HepG2 (cell line): ENCODE results near the gene RETREG2. TPM values are rescaled to one million over a fixed set of nuclear protein-coding genes. Genes with fewer than 3 reads are reported as not detected.
A peak's percentile ranks its signal among the peaks of the same experiment; 100 is the strongest.

Source experiments
- ARNT ChIP-seq: fragments of 450-650 bp; IDR thresholded peaks from 2 replicates; pipeline ENCODE4 v1.6.1; 2017
- ATF6 ChIP-seq: sonication (generic); formaldehyde crosslinking; conservative IDR thresholded peaks from 2 replicates; pipeline ENCODE4 v1.4.0; 2020; ENCODE audit warnings: missing genetic modification reagents
- CCAR2 ChIP-seq: fragments of 200-400 bp; formaldehyde crosslinking; optimal IDR thresholded peaks from 2 replicates; pipeline ENCODE3; 2018; ENCODE audit warnings: low read depth, mild to moderate bottlenecking, low read length, moderate library complexity
- CERS6 ChIP-seq: sonication (generic); formaldehyde crosslinking; IDR thresholded peaks from 2 replicates; pipeline ENCODE4 v1.5.0; 2020; ENCODE audit warnings: missing genetic modification reagents
- ETS1 ChIP-seq: sonication (generic); formaldehyde crosslinking; IDR thresholded peaks from 2 replicates; pipeline ENCODE4 v1.4.0; 2020; ENCODE audit warnings: missing genetic modification reagents
- FLYWCH1 ChIP-seq: sonication (generic); formaldehyde crosslinking; IDR thresholded peaks from 2 replicates; pipeline ENCODE4 v1.8.1; 2023; ENCODE audit warnings: mild to moderate bottlenecking, missing genetic modification reagents
- KLF9 ChIP-seq: IDR thresholded peaks from 2 replicates; pipeline ENCODE4 v1.6.1; 2016; ENCODE audit warnings: low read depth
- MEF2D ChIP-seq: sonication (generic); formaldehyde crosslinking; IDR thresholded peaks from 2 replicates; pipeline ENCODE4 v1.5.1; 2020; ENCODE audit warnings: mild to moderate bottlenecking, missing genetic modification reagents
- MTF2 ChIP-seq: sonication (generic); formaldehyde crosslinking; IDR thresholded peaks from 2 replicates; pipeline ENCODE4 v1.5.0; 2020; ENCODE audit warnings: missing genetic modification reagents, borderline replicate concordance
- MYNN ChIP-seq: sonication (generic); formaldehyde crosslinking; IDR thresholded peaks from 2 replicates; pipeline ENCODE4 v1.4.0; 2020; ENCODE audit warnings: mild to moderate bottlenecking, low read depth, missing genetic modification reagents
- PRMT3 ChIP-seq: sonication (generic); formaldehyde crosslinking; IDR thresholded peaks from 2 replicates; pipeline ENCODE4 v1.8.1; 2022; ENCODE audit warnings: low read depth, mild to moderate bottlenecking, moderate library complexity, missing genetic modification reagents, borderline replicate concordance
- RFXAP ChIP-seq: sonication (generic); formaldehyde crosslinking; IDR thresholded peaks from 2 replicates; pipeline ENCODE4 v1.4.0; 2020; ENCODE audit warnings: missing genetic modification reagents, borderline replicate concordance
- TBL1XR1 ChIP-seq: fragments of 150-350 bp; IDR thresholded peaks from 2 replicates; pipeline ENCODE4 v1.6.1; 2014; ENCODE audit warnings: borderline replicate concordance, low read length; ENCODE audit not compliant: partially characterized antibody
- ZKSCAN5 ChIP-seq: sonication (generic); formaldehyde crosslinking; IDR thresholded peaks from 2 replicates; pipeline ENCODE4 v1.5.1; 2020; ENCODE audit warnings: mild to moderate bottlenecking, missing genetic modification reagents
- ZNF205 ChIP-seq: IDR thresholded peaks from 2 replicates; pipeline ENCODE4 v1.6.1; 2018; ENCODE audit warnings: missing biosample characterization, missing genetic modification reagents
- ZNF331 ChIP-seq: sonication (generic); formaldehyde crosslinking; IDR thresholded peaks from 2 replicates; pipeline ENCODE4 v1.4.0; 2020; ENCODE audit warnings: missing genetic modification reagents
- ZNF354B ChIP-seq: sonication (generic); formaldehyde crosslinking; IDR thresholded peaks from 2 replicates; pipeline ENCODE4 v1.8.0; 2022; ENCODE audit warnings: mild to moderate bottlenecking, missing genetic modification reagents
- ZNF484 ChIP-seq: sonication (generic); formaldehyde crosslinking; IDR thresholded peaks from 2 replicates; pipeline ENCODE4 v1.5.1; 2020; ENCODE audit warnings: mild to moderate bottlenecking, low read depth, missing genetic modification reagents, borderline replicate concordance
- ZNF552 ChIP-seq: sonication (generic); formaldehyde crosslinking; IDR thresholded peaks from 2 replicates; pipeline ENCODE4 v1.9.0; 2022; ENCODE audit warnings: missing genetic modification reagents, mild to moderate bottlenecking, borderline replicate concordance
- ZNF597 ChIP-seq: sonication (generic); formaldehyde crosslinking; IDR thresholded peaks from 2 replicates; pipeline ENCODE4 v1.5.0; 2020; ENCODE audit warnings: missing genetic modification reagents
- polyA plus RNA-seq, 8 experiments: library from polyadenylated mRNA; depleted of rRNA in 3 of 8; stranded (reverse) in 7 of 8; unstranded in 1 of 8; fragments of >200 nt; fragmentation: Illumina TruSeq in 4 of 8; extraction: Trizol in 4 of 8; gene quantifications; 2 replicates each; pipeline versions ENCODE4 v1.2.1 to v1.2.3, GENCODE V29; 2011 to 2016; ENCODE audit warnings: low read depth in 4 of 8, missing spikeins in 1 of 8, mixed read lengths in 1 of 8; ENCODE audit not compliant: insufficient read depth in 1 of 8
- total RNA-seq, 5 experiments: library from RNA; depleted of rRNA; stranded (reverse); fragments of >200 nt; fragmentation: Illumina TruSeq; extraction: Trizol; gene quantifications; 2 replicates each; pipeline ENCODE4 v1.2.3, GENCODE V29; 2016; ENCODE audit warnings: low read depth in 1 of 5
- TF ChIP-seq, protein P1 (sequence below): sonication (generic); formaldehyde crosslinking; IDR thresholded peaks from 2 replicates; pipeline ENCODE4 v1.8.1; 2023; ENCODE audit warnings: mild to moderate bottlenecking, missing genetic modification reagents
- TF ChIP-seq, protein P2 (sequence below): sonication (generic); formaldehyde crosslinking; IDR thresholded peaks from 2 replicates; pipeline ENCODE4 v1.5.0; 2020; ENCODE audit warnings: missing genetic modification reagents, mild to moderate bottlenecking, borderline replicate concordance

The RETREG2 gene
- total and polyA plus RNA-seq, 2 of the 13 experiments (the other 11 are each of a cell fraction or from before 2014, with no cell fraction given) = 86.0 to 134 TPM

DNA sequence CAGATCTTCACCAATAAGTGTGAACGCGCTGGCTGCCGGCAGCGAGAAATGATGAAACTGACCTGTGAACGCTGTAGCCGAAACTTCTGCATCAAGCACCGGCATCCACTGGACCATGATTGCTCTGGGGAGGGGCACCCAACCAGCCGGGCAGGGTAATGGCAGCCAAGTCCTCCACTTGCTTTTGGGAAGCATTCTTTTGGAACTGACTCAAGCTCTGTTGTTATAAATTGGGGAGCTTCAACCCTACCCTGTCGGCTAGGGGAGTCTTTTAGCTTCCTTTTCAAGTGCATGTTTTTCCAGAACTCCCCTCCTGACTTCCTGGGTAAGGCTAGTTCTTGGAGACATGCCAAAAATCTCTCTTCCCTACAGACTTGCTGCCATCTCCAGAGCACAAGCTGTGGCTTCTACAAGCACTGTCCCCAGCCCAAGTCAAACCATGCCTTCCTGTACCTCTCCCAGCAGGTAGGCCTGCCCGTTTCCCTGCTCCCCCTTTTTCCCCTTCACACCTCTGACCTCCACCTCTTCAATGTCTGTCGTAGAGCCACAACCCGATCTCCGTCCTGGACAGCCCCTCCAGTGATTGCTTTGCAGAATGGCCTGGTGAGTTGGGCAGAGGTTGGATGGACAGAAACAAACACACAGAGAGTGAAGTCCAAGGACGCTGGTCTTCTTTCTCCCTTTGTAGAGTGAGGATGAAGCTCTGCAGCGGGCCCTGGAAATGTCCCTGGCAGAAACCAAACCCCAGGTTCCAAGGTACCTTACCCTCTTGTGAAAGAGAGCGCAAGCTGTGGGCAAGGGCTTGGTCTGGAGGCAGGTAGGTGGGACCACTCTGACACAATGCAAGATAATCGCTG lies 30.0 kb downstream of the RETREG2 start (continued):
- TF ChIP-seq ETS1 (CRISPR knock-in tag) (no peak), MTF2 (CRISPR knock-in tag) (no peak), PRMT3 (no peak), ZNF205 (CRISPR knock-in tag) (no peak; the same call in 1 of the 2 replicates), ZNF331 (CRISPR knock-in tag) (peak; percentile 84), KLF9 (CRISPR knock-in tag) (no peak), TBL1XR1 (no peak), FLYWCH1 (CRISPR knock-in tag) (no peak), MEF2D (peak; percentile 84), ZNF484 (CRISPR knock-in tag) (no peak), CCAR2 (peak; percentile 26), ATF6 (CRISPR knock-in tag) (no peak), MYNN (no peak), RFXAP (CRISPR knock-in tag) (peak; percentile 73; the same call in 1 of the 2 replicates), ARNT (no peak), ZNF597 (no peak), ZNF552 (CRISPR knock-in tag) (peak; percentile 82; the same call in 1 of the 2 replicates), CERS6 (CRISPR knock-in tag) (no peak), ZNF354B (CRISPR knock-in tag) (no peak), ZKSCAN5 (no peak)
- TF ChIP-seq, protein P1, sequence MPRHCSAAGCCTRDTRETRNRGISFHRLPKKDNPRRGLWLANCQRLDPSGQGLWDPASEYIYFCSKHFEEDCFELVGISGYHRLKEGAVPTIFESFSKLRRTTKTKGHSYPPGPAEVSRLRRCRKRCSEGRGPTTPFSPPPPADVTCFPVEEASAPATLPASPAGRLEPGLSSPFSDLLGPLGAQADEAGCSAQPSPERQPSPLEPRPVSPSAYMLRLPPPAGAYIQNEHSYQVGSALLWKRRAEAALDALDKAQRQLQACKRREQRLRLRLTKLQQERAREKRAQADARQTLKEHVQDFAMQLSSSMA = no peak
- TF ChIP-seq, protein P2, sequence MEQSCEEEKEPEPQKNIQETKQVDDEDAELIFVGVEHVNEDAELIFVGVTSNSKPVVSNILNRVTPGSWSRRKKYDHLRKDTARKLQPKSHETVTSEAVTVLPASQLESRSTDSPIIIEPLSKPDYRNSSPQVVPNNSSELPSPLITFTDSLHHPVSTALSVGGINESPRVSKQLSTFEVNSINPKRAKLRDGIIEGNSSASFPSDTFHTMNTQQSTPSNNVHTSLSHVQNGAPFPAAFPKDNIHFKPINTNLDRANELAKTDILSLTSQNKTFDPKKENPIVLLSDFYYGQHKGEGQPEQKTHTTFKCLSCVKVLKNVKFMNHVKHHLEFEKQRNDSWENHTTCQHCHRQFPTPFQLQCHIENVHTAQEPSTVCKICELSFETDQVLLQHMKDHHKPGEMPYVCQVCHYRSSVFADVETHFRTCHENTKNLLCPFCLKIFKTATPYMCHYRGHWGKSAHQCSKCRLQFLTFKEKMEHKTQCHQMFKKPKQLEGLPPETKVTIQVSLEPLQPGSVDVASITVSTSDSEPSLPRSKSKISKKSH (CRISPR knock-in tag) = no peak
